HEK293 (cell line): Measurements from ENCODE around the gene ARL3.

Source experiments
- CTCF ChIA-PET: fragments of 350-600 bp; formaldehyde crosslinking; extraction: SDS; loops from one replicate; lab custom pipeline; 2021; ENCODE audit warnings: antibody characterized with exemption; lab: Yijun Ruan, JAX
- POLR2A ChIA-PET: fragments of 300-600 bp; formaldehyde crosslinking; extraction: SDS; loops from one replicate; lab custom pipeline; 2020; ENCODE audit warnings: antibody characterized with exemption, inconsistent platforms; lab: Yijun Ruan, JAX
- H3K27ac ChIP-seq: fragments of 200-500 bp; sonication (Bioruptor generic); 2 replicates; pipeline ENCODE4 v1.5.1; 2014; ENCODE audit warnings: low read depth, low read length, control low read depth, inconsistent platforms; ENCODE audit errors: extremely low read depth
- H3K36me3 ChIP-seq, 2 experiments: fragments of 200-500 bp in 1 of 2; sonication (Bioruptor generic) in 1 of 2; 1 replicate in 1 of 2; 2 replicates in 1 of 2; pipeline ENCODE4 v1.5.1; 2014 to 2017; ENCODE audit warnings: inconsistent platforms in 2 of 2, low read length in 2 of 2; ENCODE audit not compliant: control insufficient read depth in 2 of 2, insufficient read depth in 1 of 2
- H3K4me1 ChIP-seq: fragments of 200-500 bp; sonication (Bioruptor generic); 2 replicates; pipeline ENCODE4 v1.5.1; 2014; ENCODE audit warnings: mild to moderate bottlenecking, low read length, inconsistent platforms; ENCODE audit not compliant: control insufficient read depth, insufficient read depth
- H3K4me3 ChIP-seq: 2 replicates; pipeline ENCODE4 v1.5.1; 2011; ENCODE audit warnings: low read depth, mild to moderate bottlenecking, control low read depth, low read length, moderate library complexity
- H3K9me3 ChIP-seq: fragments of 200-500 bp; sonication (Bioruptor generic); 2 replicates; pipeline ENCODE4 v1.5.1; 2014; ENCODE audit warnings: low read depth, low read length, inconsistent platforms; ENCODE audit not compliant: control insufficient read depth, insufficient read depth
- AEBP2 ChIP-seq: fragments of 450-650 bp; formaldehyde crosslinking; IDR thresholded peaks from 2 replicates; pipeline ENCODE4 v1.5.1; 2016; ENCODE audit warnings: missing biosample characterization, missing genetic modification characterization, borderline replicate concordance
- ELK4 ChIP-seq: IDR thresholded peaks from 2 replicates; pipeline ENCODE4 v1.6.1; 2011; ENCODE audit warnings: mild to moderate bottlenecking, low read depth, low read length, borderline replicate concordance
- GLI2 ChIP-seq: fragments of 450-650 bp; formaldehyde crosslinking; IDR thresholded peaks from 2 replicates; pipeline ENCODE4; 2017; ENCODE audit warnings: missing biosample characterization, missing genetic modification characterization, low read depth, borderline replicate concordance
- MYNN ChIP-seq: fragments of 450-650 bp; formaldehyde crosslinking; IDR thresholded peaks from 2 replicates; pipeline ENCODE4 v1.5.1; 2016; ENCODE audit warnings: missing biosample characterization, missing genetic modification characterization, borderline replicate concordance
- MZF1 ChIP-seq: fragments of 450-650 bp; formaldehyde crosslinking; IDR thresholded peaks from 2 replicates; pipeline ENCODE4 v1.5.1; 2017; ENCODE audit warnings: missing biosample characterization, missing genetic modification characterization, borderline replicate concordance
- SCRT2 ChIP-seq: fragments of 450-650 bp; formaldehyde crosslinking; IDR thresholded peaks from 2 replicates; pipeline ENCODE4 v1.5.1; 2016; ENCODE audit warnings: missing biosample characterization, missing genetic modification characterization
- SETDB1 ChIP-seq: IDR thresholded peaks from one replicate; pipeline ENCODE4 v1.6.1; 2017; ENCODE audit warnings: mild to moderate bottlenecking, low read length, moderate library complexity, mixed read lengths; ENCODE audit not compliant: insufficient read length
- SP7 ChIP-seq: fragments of 450-650 bp; formaldehyde crosslinking; IDR thresholded peaks from 2 replicates; pipeline ENCODE4 v1.5.1; 2016; ENCODE audit warnings: missing biosample characterization, missing genetic modification characterization
- ZFP37 ChIP-seq: fragments of 450-650 bp; formaldehyde crosslinking; IDR thresholded peaks from 2 replicates; pipeline ENCODE4 v1.5.1; 2016; ENCODE audit warnings: missing biosample characterization, missing genetic modification characterization
- ZNF404 ChIP-seq: fragments of 450-650 bp; formaldehyde crosslinking; IDR thresholded peaks from 2 replicates; pipeline ENCODE4 v1.5.1; 2017; ENCODE audit warnings: missing biosample characterization, missing genetic modification characterization
- ZNF416 ChIP-seq: fragments of 450-650 bp; formaldehyde crosslinking; IDR thresholded peaks from 2 replicates; pipeline ENCODE4 v1.5.1; 2016; ENCODE audit warnings: missing biosample characterization, missing genetic modification characterization
- ZNF521 ChIP-seq: fragments of 450-650 bp; formaldehyde crosslinking; IDR thresholded peaks from 2 replicates; pipeline ENCODE4 v1.5.1; 2017; ENCODE audit warnings: missing biosample characterization, mild to moderate bottlenecking, missing genetic modification characterization
- ZNF585B ChIP-seq: fragments of 450-650 bp; formaldehyde crosslinking; IDR thresholded peaks from 2 replicates; pipeline ENCODE4 v1.5.1; 2016; ENCODE audit warnings: missing biosample characterization, missing genetic modification characterization
- ZSCAN23 ChIP-seq: fragments of 450-650 bp; formaldehyde crosslinking; IDR thresholded peaks from 2 replicates; pipeline ENCODE4 v1.5.1; 2016; ENCODE audit warnings: missing biosample characterization, missing genetic modification characterization
- TF ChIP-seq, protein P1 (sequence below): fragments of 450-650 bp; formaldehyde crosslinking; IDR thresholded peaks from 2 replicates; pipeline ENCODE4 v1.5.1; 2016; ENCODE audit warnings: missing biosample characterization, missing genetic modification characterization, borderline replicate concordance
- TF ChIP-seq, protein P2 (sequence below): fragments of 450-650 bp; formaldehyde crosslinking; IDR thresholded peaks from 2 replicates; pipeline ENCODE4 v1.5.1; 2016; ENCODE audit warnings: missing biosample characterization, missing genetic modification characterization
- TF ChIP-seq, protein P3 (sequence below): fragments of 450-650 bp; formaldehyde crosslinking; IDR thresholded peaks from 2 replicates; pipeline ENCODE4 v1.5.1; 2016; ENCODE audit warnings: missing biosample characterization, missing genetic modification characterization

ARL3 gene

GRCh38 chr10:102627736-102628293 is 86.4 kb downstream of the ARL3 start (continued):
- TF ChIP-seq, protein P1, sequence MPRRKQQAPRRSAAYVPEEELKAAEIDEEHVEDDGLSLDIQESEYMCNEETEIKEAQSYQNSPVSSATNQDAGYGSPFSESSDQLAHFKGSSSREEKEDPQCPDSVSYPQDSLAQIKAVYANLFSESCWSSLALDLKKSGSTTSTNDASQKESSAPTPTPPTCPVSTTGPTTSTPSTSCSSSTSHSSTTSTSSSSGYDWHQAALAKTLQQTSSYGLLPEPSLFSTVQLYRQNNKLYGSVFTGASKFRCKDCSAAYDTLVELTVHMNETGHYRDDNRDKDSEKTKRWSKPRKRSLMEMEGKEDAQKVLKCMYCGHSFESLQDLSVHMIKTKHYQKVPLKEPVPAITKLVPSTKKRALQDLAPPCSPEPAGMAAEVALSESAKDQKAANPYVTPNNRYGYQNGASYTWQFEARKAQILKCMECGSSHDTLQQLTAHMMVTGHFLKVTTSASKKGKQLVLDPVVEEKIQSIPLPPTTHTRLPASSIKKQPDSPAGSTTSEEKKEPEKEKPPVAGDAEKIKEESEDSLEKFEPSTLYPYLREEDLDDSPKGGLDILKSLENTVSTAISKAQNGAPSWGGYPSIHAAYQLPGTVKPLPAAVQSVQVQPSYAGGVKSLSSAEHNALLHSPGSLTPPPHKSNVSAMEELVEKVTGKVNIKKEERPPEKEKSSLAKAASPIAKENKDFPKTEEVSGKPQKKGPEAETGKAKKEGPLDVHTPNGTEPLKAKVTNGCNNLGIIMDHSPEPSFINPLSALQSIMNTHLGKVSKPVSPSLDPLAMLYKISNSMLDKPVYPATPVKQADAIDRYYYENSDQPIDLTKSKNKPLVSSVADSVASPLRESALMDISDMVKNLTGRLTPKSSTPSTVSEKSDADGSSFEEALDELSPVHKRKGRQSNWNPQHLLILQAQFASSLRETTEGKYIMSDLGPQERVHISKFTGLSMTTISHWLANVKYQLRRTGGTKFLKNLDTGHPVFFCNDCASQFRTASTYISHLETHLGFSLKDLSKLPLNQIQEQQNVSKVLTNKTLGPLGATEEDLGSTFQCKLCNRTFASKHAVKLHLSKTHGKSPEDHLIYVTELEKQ (tag by site-specific recombination) = no peak

DNA sequence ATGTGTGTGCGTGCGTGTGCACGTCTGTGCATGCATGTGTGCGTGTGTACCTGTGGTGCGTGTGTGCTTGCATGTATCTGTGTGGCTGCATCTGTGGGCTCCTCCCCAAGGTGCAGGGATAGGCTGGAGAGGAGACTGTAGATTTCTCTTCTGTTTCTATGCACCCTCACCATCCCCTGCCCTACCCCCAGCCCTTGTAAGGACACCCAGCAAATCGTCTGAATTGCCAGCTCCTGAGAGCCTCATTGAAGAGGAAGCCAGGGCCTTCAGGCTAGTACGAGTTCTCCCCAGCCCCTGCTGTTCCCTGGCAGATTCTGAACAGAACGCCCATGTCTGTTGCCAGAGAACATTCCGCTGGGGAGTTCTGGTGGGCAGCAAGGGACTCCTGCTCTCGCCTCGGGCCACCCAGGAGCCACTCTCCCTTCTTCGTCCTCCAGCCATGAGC is 86.9 kb downstream of the ARL3 start:
- H3K4me3 ChIP-seq = no peak overlapping the region

DNA sequence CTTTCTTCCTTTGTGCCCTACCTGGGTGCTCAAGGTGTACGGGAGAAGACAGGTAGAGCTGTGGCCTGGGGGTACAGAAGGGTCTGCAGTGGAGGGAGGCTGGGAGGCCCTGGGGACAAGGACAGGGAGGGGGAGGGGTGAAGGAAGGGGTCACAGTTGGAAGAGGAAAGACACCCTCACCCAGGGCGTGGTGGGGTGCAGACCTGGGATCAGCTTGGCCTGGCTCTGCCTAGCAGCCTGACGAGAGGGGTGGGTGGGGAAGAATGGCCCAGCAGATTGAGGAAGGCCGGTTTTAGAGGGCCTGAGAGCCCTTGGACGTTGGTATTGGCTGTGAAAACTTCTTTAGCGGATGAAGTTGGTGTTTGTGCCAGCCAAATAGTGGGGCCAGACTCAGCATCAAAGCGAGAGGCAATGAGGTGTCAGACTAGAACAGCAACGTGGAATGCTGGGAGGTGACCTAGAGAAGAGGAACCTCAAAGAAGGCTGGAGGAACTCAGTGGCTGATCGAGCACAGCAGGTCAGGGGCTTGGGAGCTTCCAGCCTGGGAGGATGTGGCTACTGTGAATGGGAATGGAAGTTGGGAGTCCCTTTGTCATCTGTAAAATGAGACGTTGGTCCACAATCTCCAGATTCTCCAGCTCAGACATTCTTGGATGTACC is 88.0 kb downstream of the ARL3 start:
- POLR2A ChIA-PET = interaction anchor here (4.1 kb wide), 1 partner anchor 19 kb away, joined by 18 read pairs; the partner anchor contains the start of gene TRIM8
- Histone ChIP-seq H3K4me1 (peaks cover 7% of the 10 kb centered on the region), H3K4me3 (no peak overlapping the region), H3K27ac (no peak overlapping the region), H3K9me3 (no peaks in the 10 kb centered on the region), H3K36me3 (peaks cover 0 to 17% of the 10 kb centered on the region in 2 experiments; a peak in 1 of 3 replicates)
- CTCF ChIA-PET = interaction anchor here (0.6 to 2.2 kb wide), 6 partner anchors 11 to 1048 kb away, joined by 3 to 11 read pairs (median 3); no protein-coding TSS in a partner anchor
- TF ChIP-seq MZF1 (tag by site-specific recombination) (no peak), ZFP37 (tag by site-specific recombination) (no peak), AEBP2 (no peak), ZSCAN23 (tag by site-specific recombination) (no peak), ZNF585B (tag by site-specific recombination) (no peak), ZNF404 (tag by site-specific recombination) (no peak), SETDB1 (no peak), MYNN (tag by site-specific recombination) (no peak), ZNF416 (tag by site-specific recombination) (no peak), GLI2 (tag by site-specific recombination) (no peak)
- TF ChIP-seq, protein P2, sequence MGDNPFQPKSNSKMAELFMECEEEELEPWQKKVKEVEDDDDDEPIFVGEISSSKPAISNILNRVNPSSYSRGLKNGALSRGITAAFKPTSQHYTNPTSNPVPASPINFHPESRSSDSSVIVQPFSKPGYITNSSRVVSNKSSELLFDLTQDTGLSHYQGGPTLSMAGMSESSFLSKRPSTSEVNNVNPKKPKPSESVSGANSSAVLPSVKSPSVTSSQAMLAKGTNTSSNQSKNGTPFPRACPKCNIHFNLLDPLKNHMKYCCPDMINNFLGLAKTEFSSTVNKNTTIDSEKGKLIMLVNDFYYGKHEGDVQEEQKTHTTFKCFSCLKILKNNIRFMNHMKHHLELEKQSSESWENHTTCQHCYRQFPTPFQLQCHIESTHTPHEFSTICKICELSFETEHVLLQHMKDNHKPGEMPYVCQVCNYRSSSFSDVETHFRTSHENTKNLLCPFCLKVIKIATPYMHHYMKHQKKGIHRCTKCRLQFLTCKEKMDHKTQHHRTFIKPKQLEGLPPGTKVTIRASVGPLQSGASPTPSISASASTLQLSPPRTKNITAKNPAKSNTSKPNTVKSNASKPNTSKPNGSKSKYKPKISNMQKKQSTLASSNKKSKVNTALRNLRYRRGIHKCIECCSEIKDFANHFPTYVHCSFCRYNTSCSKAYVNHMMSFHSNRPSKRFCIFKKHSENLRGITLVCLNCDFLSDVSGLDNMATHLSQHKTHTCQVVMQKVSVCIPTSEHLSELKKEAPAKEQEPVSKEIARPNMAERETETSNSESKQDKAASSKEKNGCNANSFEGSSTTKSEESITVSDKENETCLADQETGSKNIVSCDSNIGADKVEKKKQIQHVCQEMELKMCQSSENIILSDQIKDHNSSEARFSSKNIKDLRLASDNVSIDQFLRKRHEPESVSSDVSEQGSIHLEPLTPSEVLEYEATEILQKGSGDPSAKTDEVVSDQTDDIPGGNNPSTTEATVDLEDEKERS (tag by site-specific recombination) = no peak
- TF ChIP-seq, protein P3, sequence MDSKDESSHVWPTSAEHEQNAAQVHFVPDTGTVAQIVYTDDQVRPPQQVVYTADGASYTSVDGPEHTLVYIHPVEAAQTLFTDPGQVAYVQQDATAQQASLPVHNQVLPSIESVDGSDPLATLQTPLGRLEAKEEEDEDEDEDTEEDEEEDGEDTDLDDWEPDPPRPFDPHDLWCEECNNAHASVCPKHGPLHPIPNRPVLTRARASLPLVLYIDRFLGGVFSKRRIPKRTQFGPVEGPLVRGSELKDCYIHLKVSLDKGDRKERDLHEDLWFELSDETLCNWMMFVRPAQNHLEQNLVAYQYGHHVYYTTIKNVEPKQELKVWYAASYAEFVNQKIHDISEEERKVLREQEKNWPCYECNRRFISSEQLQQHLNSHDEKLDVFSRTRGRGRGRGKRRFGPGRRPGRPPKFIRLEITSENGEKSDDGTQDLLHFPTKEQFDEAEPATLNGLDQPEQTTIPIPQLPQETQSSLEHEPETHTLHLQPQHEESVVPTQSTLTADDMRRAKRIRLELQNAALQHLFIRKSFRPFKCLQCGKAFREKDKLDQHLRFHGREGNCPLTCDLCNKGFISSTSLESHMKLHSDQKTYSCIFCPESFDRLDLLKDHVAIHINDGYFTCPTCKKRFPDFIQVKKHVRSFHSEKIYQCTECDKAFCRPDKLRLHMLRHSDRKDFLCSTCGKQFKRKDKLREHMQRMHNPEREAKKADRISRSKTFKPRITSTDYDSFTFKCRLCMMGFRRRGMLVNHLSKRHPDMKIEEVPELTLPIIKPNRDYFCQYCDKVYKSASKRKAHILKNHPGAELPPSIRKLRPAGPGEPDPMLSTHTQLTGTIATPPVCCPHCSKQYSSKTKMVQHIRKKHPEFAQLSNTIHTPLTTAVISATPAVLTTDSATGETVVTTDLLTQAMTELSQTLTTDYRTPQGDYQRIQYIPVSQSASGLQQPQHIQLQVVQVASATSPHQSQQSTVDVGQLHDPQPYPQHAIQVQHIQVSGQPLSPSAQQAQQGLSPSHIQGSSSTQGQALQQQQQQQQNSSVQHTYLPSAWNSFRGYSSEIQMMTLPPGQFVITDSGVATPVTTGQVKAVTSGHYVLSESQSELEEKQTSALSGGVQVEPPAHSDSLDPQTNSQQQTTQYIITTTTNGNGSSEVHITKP = no peak

More for the DNA sequence above, 86.9 kb downstream of the ARL3 start:
- Histone ChIP-seq H3K4me1 (peaks cover 7% of the 10 kb centered on the region), H3K9me3 (no peaks in the 10 kb centered on the region), H3K27ac (no peak overlapping the region)
- POLR2A ChIA-PET = interaction anchor here (0.6 to 4.1 kb wide), 3 partner anchors 15 to 92 kb away, joined by 3 to 18 read pairs (median 18); partner anchors contain the start of gene TRIM8
- TF ChIP-seq SP7 (tag by site-specific recombination) (no peak), ZNF521 (no peak), ELK4 (no peak), SCRT2 (tag by site-specific recombination) (peak; percentile 59)
- TF ChIP-seq, all 188 proteins: peak for 1
- CTCF ChIA-PET = interaction anchor here (0.6 to 2.2 kb wide), 6 partner anchors 12 to 72 kb away, joined by 3 to 11 read pairs (median 4); no protein-coding TSS in a partner anchor
- peaks cover 0 to 17% of the 10 kb centered on the region in 2 experiments; a peak in 1 of 3 replicates for H3K36me3 ChIP-seq
